Prostate gland (tissue), 2 donors: ENCODE data around the gene OTUD4. TPM values are rescaled to one million over a fixed set of nuclear protein-coding genes. Genes with fewer than 3 reads are reported as not detected.
A peak's percentile ranks its signal among the peaks of the same experiment; 100 is the strongest.

ENCODE experiments used
- DNase-seq: peaks from one replicate; pipeline ENCODE4 v3.0.0-alpha.2; 2019; ENCODE audit warnings: low spot score
- H3K27ac ChIP-seq, 2 donors: fragments of 200-600 bp; sonication (generic); 2 replicates each; pipeline ENCODE4 v1.5.1; 2017 to 2019
- H3K27me3 ChIP-seq: fragments of 200-600 bp; sonication (generic); replicated peaks from 2 replicates; pipeline ENCODE4 v1.5.1; 2019; ENCODE audit not compliant: insufficient read depth
- H3K36me3 ChIP-seq, 2 donors: fragments of 200-600 bp; sonication (generic); 1 replicate in 1 of 2; 2 replicates in 1 of 2; pipeline versions ENCODE4 v1.5.1 to v1.8.1; 2017 to 2019
- H3K4me1 ChIP-seq: fragments of 200-600 bp; sonication (generic); replicated peaks from 2 replicates; pipeline ENCODE4 v1.5.1; 2019
- H3K4me3 ChIP-seq, 2 donors: fragments of 200-600 bp; sonication (generic); 2 replicates each; pipeline ENCODE4 v1.5.1; 2017 to 2019
- H3K9me3 ChIP-seq: fragments of 200-600 bp; sonication (generic); 2 replicates; pipeline ENCODE4 v1.5.1; 2017
- POLR2A ChIP-seq: fragments of 450-650 bp; IDR thresholded peaks from one replicate; pipeline ENCODE4 v1.6.1; 2016; ENCODE audit warnings: antibody characterized with exemption, mild to moderate bottlenecking
- POLR2AphosphoS5 ChIP-seq: sonication (generic); formaldehyde crosslinking; IDR thresholded peaks from one replicate; pipeline ENCODE4 v1.6.1; 2017; ENCODE audit warnings: antibody characterized with exemption
- WGBS: methylation state at CpG from one replicate; pipeline ENCODE4 v1.1.5; 2018; 5-methylcytosine and 5-hydroxymethylcytosine counted together
- intact Hi-C: fragments of 100-400 bp; cut with DNase I; formaldehyde crosslinking; loops from one replicate; pipeline ENCODE4 v1.14.2; 2022
- total RNA-seq, 2 donors: library from RNA; depleted of rRNA; stranded (reverse); fragments of >200 nt; gene quantifications; one replicate each; pipeline ENCODE4 v1.1.0, GENCODE V29; 2016
- TF ChIP-seq, protein P1 (sequence below), 4 experiments: fragments of 200-600 bp in 2 of 4; fragments of 450-650 bp in 2 of 4; sonication (generic) in 2 of 4; IDR thresholded peaks; 1 replicate in 3 of 4; 2 replicates in 1 of 4; pipeline ENCODE4 v1.5.1; 2016 to 2019; ENCODE audit warnings: antibody characterized with exemption in 4 of 4, mild to moderate bottlenecking in 2 of 4, moderate library complexity in 2 of 4

The OTUD4 gene
- total RNA-seq, 2 donors from 2014 or later: 22.2 to 43.2 TPM

DNA sequence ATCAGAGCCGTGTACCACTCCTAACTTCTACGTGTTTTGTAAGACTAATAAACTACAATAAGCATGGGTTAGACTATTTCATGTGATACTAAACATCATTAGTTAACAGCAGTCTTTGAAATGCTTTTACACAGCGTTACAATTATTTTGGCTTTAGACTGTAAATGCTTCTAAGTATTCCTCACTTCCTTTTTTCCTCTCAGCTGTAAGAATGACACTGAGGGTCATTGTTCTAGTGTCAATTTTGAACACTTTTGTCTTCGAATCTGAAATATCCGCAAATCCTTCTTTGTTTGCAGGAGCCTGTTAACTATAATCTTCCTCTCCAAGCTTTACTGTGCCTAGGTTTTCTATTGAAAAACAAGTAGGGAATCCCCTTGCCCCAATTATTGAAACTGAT, 80.7 kb downstream of the OTUD4 start:
- no peak for DNase-seq
- 25% methylated on average over 5 of the region's 5 CpGs for WGBS
- Histone ChIP-seq H3K27me3 (no peaks in the 10 kb centered on the region), H3K4me3 (no peak overlapping the region), H3K36me3 (no peaks in the 10 kb centered on the region), H3K4me1 (peaks cover 4% of the 10 kb centered on the region), H3K27ac (no peak overlapping the region), H3K9me3 (no peaks in the 10 kb centered on the region)
- no peak for TF ChIP-seq POLR2AphosphoS5
- no peak for TF ChIP-seq POLR2A
- TF ChIP-seq, protein P1, sequence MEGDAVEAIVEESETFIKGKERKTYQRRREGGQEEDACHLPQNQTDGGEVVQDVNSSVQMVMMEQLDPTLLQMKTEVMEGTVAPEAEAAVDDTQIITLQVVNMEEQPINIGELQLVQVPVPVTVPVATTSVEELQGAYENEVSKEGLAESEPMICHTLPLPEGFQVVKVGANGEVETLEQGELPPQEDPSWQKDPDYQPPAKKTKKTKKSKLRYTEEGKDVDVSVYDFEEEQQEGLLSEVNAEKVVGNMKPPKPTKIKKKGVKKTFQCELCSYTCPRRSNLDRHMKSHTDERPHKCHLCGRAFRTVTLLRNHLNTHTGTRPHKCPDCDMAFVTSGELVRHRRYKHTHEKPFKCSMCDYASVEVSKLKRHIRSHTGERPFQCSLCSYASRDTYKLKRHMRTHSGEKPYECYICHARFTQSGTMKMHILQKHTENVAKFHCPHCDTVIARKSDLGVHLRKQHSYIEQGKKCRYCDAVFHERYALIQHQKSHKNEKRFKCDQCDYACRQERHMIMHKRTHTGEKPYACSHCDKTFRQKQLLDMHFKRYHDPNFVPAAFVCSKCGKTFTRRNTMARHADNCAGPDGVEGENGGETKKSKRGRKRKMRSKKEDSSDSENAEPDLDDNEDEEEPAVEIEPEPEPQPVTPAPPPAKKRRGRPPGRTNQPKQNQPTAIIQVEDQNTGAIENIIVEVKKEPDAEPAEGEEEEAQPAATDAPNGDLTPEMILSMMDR (IDR thresholded peaks at IDR 0.05): no peak
- intact Hi-C loops: loop anchor here (2.0 to 10.0 kb wide), 2 partner anchors 519 to 635 kb away; partner anchors contain the start of gene MMAA

DNA sequence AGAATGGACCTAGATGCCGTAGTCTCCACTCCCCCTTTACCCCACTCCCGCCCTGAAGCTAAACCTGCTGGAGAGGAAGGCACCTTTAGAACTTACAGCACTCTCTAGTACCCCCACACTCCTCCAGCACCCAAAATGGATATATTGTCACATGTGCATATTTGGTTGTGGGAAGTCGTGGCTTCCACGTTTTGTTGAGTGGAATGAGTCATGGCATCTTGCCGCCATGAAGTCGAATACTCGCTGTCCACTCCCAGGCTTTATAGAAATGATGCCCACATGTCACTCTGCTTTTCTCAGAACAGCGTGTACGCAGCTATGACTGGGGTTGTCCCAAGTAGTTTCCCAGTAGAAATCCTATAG, 81.7 kb downstream of the OTUD4 start:
- intact Hi-C loops: loop anchor here (2.0 to 10.0 kb wide), 2 partner anchors 520 to 636 kb away; partner anchors contain the start of gene MMAA
- 0% methylated on average over 9 of the region's 9 CpGs for WGBS
- peak; percentile 14 for DNase-seq
- TF ChIP-seq POLR2AphosphoS5: no peak
- no peak for TF ChIP-seq POLR2A
- TF ChIP-seq, protein P1 (IDR thresholded peaks at IDR 0.05): no peak
- no peaks in the 10 kb centered on the region for H3K9me3 ChIP-seq
- H3K4me1 ChIP-seq: peaks cover 4% of the 10 kb centered on the region
- H3K4me3 ChIP-seq: peak overlapping the region; percentile 50 to 70
- no peaks in the 10 kb centered on the region for H3K36me3 ChIP-seq
- peak overlapping the region; percentile 88 to 89 for H3K27ac ChIP-seq
- no peaks in the 10 kb centered on the region for H3K27me3 ChIP-seq

DNA sequence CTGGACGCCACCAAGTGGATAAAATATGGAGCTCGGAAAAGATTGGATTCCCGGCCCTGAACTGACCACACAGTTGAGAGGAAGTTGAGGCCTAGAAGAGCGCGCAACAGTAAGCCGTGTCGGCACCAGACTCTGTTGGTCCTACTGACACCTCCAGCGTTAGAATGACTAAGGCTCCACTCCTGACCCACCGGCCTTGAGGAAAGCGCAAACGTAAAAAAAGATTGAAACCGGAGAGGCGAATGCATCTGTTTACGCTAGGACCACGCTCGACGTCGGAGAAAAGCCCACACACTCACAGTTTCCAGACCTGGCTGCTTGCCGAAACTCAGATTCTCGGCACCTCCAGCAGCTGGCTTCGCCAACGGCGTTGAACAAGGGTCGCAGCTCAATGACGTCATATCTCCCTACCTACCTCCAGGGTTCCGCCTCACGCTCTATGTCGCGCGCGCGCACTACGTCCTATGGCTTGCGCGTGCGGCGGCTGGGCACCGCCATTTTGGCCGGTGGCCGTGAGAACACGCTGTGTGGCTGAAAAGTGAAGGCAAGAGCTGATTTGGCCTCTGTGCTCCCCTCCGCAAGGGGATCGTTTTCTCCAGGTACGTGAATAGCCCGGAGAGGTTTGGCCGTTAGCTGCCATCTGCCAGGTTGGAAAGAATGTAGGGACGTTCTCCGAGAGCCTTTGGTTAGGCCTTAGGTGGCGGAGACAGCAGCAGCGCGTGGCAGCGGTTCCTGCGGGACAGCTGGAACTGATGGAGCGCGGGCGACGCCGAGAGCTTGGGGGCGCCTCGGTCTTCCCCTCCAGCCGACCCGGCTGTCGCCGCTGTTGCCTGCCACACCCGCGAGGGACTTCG, 82.3 kb downstream of the OTUD4 start, which contains the start of the genes ABCE1 and ANAPC10:
ABCE1 (plus strand) TSS at position 491 of the 854 bp plus-strand sequence. CDS start 6,102 bp downstream, outside the sequence.
ANAPC10 (minus strand) TSS at position 376 of the 854 bp plus-strand sequence. CDS start 2,097 bp downstream, outside the sequence.
- DNase-seq: peak; percentile 96
- under 1% methylated on average over 59 of the region's 67 CpGs for WGBS
- intact Hi-C loops: loop anchor here (2.0 to 10.0 kb wide), 2 partner anchors 521 to 637 kb away; partner anchors contain the start of gene MMAA

DNA sequence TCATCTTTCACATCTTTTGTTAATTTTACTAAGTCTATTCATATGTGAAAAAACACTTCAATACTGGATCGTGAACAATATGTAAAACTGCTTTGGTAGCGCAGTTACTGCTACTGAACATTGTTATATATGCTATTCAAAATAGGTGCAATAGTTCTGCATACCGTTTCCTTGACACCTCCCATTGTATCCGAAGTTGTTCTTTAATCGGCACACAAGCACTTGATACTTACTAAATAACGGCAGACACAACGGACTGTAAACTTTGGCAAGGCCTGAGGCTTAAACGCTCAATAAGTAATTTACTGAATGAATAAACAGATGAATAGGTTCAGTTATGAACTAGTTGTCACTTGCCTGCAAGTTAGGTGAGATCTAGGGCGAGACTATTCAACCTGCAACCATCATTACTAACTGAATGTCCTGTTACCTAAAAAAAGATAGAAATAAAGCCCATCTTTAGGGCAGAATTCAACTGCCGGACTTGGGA, 83.0 kb downstream of the OTUD4 start:
- peaks cover 4% of the 10 kb centered on the region for H3K4me1 ChIP-seq
- no peak for DNase-seq

More for the DNA sequence above, 82.3 kb downstream of the OTUD4 start, which contains the start of the genes ABCE1 and ANAPC10:
- H3K27ac ChIP-seq: peak within 1 kb of the TSS; percentile 88 to 89
- TF ChIP-seq POLR2AphosphoS5: peak; percentile 98
- TF ChIP-seq, protein P1 (IDR thresholded peaks at IDR 0.05): peak in 1 of 4 experiments; percentile 3
- TF ChIP-seq POLR2A: no peak
- peak within 1 kb of the TSS; percentile 50 to 70 for H3K4me3 ChIP-seq
- H3K36me3 ChIP-seq: no peaks in the 10 kb centered on the region
- H3K4me1 ChIP-seq: peaks cover 4% of the 10 kb centered on the region
- H3K27me3 ChIP-seq: no peaks in the 10 kb centered on the region
- no peaks in the 10 kb centered on the region for H3K9me3 ChIP-seq

More for the DNA sequence above, 83.0 kb downstream of the OTUD4 start:
- 8% methylated on average over 10 of the region's 10 CpGs for WGBS
- H3K9me3 ChIP-seq: no peaks in the 10 kb centered on the region
- H3K27ac ChIP-seq: peak overlapping the region; percentile 88 to 89
- H3K27me3 ChIP-seq: no peaks in the 10 kb centered on the region
- TF ChIP-seq POLR2AphosphoS5 (no peak), POLR2A (no peak)
- TF ChIP-seq, protein P1 (IDR thresholded peaks at IDR 0.05): no peak
- peak overlapping the region; percentile 50 to 70 for H3K4me3 ChIP-seq
- intact Hi-C loops: loop anchor here (10.0 kb wide), 1 partner anchor 637 kb away; no protein-coding TSS in a partner anchor
- H3K36me3 ChIP-seq: no peaks in the 10 kb centered on the region
